ENCODE measurements around the gene SND1.

- TF ChIP-seq CTCF (IDR thresholded peaks at IDR 0.05) (no peak), EZH2 (IDR thresholded peaks at IDR 0.05; ENCODE audit: borderline replicate concordance, insufficient read depth, low read depth, low read length, poor library complexity, severe bottlenecking) (no peak)
These were observed 155.3 kb downstream of the SND1 start for GRCh38 chr7:127807340-127807739.

All from B cell (primary cell).